DMS53 treated with DMSO at 0.1 percent for 48 hours (cell line): ENCODE measurements around the gene IRS1.

Experiments
- DNase-seq: peaks from one replicate; lab custom pipeline; 2025; ENCODE audit not compliant: unreplicated experiment; lab: John Stamatoyannopoulos, UW

Gene IRS1

DNA sequence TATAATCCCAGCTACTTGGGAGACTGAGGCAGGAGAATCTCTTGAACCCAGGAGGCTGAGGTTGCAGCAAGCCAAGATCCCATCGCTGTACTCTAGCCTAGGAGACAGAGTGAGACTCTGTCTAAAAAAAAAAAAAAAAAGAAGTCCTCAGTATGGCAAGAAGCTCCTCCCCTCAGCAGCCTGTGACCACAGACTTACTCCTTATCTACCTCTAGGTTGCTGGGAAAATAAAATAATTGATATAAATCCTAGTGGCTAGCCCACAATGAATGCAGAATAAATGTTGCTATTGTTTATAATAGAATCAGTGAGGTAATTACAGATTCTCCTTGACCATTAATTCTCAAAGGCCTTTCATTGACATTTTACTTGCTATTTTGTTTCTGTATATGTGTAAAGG, 70.6 kb downstream of the IRS1 start:
- DNase-seq: no peak

DNA sequence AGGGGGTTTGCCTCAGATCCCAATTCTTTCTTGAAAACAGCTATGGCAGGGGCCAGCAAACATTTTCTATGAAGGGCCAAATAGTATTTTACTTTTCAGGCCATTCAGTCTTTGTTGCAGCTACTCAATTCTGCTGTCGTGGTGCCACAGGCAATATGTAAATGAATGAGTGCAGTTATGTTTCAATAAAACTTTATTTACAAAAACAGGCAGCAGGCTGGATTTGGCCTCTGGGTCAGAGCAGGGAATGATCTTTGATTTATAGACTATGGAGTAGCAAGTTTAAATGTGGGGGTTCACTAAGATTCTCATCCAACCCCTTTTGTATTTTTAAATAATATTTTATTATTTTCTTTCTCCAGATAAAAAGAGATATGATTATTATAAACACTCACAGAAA, 72.4 kb downstream of the IRS1 start:
- no peak for DNase-seq

DNA sequence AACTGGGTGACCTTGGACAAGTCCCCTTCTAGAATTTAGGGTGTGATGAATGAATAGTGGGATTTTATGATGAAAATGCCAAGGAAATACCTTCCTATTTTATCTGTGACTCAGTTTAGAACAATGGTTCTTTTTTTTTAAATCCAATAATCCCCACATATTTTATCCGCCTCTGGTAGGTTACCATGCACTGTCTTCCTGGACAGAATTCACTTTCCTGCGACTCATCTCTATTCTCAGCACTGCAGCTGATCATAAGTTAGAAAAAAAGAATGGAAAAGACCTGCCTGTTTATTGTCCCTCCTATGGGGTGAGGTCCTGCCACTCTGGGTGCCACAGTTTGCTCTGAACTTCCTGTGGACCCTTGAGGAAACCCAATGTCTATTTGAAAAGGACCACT, 73.1 kb downstream of the IRS1 start:
- no peak for DNase-seq

DNA sequence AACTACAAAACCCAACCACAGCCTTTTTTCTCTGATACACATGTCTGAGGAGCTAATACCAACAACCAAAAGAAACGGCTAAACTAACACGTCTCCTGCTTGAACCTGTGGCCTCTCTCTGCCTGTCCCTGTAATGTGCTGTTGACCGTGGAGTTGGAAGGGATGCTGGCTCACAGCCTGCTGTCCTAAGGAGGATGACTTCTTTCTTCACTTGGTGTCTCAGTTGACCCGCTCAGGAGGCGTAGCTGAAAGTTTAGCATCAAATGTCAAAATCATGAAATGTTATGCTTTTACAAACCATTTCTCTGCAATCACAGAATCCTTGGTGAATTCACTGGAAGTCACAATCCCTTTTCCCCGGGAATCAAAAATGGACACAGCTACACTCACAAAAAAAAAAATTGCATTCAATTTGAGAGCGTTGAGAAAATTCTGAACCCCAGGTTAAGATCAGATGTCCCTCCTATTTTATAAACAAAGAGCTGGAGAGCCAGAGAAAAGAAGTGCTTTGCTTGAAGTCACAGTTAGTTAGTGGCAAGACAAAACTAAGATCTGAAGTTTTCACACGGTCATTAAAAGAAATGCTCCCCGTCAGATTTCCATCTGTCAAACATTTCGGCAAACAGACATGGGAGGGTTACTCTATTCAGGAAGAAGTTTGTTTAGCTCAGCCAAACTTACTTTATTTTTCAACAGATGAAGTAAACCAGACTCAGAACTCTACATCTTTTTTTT, 74.3 kb downstream of the IRS1 start:
- DNase-seq: no peak

DNA sequence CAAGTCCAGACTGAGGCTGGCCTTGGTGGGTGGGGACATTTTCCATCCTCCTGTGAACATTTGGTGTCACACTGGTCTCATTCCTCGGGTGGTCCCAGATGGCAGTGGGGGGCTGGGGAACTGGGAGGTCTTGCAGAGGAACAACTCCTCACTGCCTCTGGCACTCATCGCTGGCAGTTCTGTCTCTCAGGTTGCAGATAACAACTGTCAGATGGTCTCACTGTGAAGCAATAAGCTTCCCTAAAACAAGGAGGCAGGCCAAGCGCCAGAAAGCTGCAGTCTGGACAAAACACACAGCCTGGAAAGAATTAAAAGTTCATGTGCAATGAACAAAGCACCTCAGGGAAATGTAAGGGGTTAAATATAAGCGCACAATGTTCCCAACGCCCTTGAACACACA, 78.1 kb downstream of the IRS1 start:
- DNase-seq: no peak

DNA sequence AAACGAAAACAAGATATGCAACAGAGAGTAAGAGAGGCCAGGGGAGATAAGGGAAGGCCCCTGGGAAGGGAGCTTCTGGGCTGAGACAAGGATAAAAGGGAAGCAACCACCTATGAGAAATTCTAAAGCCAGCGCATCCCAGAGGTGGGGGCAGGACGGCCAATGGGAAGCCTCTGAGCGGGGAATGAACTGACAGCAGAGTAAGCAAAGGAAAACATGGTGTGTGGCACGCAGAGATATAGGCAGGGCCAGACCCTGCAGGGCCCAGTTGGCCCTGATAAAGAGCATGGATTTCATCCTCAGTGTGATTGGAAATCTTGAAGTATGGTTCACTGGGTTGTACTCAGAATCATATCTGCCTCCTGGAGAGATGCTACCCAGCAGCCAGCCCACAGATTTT, 78.7 kb downstream of the IRS1 start:
- no peak for DNase-seq

DNA sequence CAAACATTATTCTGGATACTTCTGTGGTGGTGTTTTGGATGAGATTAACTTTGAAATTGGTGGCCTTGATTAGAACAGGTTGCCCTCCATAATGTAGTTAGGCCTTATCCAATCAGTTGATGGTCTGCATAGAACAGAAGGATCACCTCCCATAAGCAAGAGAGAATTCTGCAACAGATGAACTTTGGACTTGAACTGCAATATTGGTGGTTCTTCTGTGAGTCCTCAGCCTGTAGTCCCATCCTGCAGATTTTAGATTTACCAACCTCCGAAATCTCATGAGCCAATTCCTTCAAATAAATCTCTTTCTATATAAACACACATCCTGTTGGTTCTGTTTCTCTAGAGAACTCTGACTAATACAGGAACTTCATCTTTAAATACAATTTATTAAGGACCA, 81.9 kb downstream of the IRS1 start:
- DNase-seq: no peak

DNA sequence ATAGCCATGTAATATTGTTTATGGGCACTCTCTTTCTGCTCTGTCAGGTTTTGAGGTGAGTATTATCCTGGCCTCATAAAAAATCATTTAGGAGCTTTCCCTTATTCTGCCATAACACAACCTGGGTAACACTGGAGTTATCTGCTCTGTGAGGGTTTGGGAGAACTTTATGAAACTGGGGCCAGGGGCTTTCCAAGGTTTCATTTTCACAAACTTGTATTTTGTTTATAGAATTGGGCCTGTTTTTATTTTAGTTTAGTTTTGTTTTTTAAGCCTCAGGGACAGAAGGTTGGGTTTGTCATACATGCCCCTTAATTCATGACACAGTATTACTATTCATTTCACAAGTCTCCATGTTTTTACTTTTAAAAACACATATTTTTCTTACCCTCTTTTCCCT, 83.5 kb downstream of the IRS1 start:
- DNase-seq: no peak

DNA sequence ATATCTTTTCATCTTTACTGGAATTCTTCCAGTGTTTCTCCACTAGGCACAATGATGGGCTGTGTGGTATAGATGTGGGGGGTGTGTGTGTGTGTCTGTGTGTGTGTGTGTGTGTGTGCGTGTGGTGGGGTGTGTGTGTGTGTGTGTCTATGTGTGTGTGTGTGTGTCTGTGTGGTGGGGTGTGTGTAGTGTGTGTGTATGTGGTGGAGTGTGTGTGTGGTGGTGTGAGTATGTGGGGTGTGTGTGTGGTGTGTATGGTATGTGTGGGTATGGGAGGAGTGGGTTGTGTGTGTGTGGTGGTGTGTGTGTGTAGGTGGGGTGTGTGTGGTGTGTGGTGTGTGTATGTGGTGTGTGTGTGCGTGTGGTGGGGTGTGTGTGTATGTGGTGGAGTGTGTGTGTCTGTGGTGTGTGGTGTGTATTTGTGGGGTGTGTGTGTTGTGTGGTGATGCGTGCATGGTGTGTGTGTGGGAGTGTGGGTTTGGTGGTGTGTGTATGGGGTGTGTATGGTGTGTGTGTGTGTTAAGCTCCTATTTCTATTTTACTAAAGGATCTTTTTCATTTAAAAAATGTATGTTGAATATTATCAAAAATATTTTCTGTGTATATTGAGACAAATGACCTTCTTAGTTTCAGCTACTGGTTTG, 84.2 kb downstream of the IRS1 start:
- no peak for DNase-seq

DNA sequence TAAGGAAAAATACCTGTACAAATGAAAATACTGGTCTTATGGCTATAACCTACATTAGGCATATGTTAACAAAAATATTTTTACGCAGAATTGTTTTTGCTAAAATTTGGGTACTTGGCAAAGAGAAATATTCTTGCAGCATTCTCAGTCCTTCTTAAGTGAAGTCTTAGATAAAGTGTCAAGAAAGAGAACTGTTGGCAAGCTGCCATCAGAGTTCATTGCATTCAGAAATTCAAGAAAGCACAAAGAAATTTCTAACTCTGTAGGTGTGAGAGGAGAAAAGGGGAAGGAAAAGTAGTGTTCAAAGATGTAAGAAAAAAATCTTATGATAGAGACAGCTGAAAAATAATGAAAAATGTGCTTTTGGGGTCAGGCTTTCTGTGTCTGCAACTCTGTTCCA, 86.7 kb downstream of the IRS1 start:
- no peak for DNase-seq

DNA sequence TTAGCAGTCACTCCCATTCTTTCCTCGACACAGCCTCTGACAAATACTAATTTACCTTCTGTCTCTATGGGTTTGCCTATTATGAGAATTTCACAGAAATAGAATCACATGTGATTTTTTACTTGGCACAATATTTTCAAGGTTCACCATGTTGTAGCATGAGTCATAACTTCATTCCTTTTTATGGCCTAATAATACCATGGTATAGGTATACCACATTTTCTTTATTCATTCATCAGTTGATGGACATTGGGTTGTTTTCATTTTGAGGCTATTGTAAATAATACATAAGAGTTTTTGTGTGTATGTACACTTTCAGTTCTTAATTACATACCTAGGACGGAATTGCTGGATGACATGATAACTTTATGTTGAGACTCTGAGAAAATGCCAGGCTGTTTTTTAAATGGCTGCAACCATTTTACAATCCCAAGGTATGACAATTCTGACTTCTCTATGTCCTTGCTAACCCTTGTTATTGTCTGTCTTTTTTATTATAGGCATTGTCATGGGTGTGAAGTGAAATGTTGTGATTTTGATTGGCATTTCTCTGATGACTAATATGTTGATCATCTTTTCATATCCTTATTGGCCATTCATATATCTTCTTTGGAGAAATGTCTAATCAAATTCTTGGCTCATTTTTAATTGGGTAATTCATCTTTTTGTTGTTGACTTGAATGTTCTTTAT, 87.9 kb downstream of the IRS1 start:
- no peak for DNase-seq

DNA sequence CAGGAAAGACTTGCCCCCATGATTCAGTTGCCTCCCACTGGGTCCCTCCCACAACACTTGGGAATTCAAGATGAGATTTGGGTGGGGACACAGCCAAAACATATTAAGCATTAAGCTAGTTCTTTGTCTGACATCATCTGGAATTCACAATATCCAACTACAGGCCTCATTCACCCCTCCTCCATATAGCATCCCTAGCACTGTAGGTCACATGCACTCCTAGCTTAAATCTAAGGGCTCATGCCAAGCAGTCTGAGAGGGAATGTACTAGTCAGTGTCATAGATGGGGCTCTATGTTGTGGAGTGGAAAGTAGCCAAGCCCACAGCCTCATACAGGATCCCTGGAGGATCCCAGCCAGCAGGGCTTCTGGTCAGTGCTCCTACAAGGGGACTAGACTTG, 92.1 kb downstream of the IRS1 start:
- DNase-seq: no peak

DNA sequence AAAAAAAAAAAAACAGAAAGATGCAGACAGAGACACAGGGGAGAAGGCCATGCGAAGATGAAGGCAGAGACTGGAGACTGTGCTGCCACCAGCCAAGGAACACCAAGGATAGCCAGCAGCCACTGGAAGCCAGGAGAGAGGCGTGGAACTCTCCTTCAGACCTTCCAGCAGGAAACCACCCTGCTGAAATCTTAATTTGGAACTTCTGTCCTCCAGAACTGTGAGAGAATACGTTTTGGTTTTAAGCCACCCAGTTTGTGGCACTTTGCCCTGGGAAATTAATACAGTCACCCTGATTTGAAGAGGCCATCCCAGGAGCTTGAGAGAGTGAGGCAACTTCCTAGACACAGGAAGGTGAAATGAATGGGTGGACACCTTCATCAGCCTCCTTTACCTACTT, 93.7 kb downstream of the IRS1 start:
- no peak for DNase-seq

DNA sequence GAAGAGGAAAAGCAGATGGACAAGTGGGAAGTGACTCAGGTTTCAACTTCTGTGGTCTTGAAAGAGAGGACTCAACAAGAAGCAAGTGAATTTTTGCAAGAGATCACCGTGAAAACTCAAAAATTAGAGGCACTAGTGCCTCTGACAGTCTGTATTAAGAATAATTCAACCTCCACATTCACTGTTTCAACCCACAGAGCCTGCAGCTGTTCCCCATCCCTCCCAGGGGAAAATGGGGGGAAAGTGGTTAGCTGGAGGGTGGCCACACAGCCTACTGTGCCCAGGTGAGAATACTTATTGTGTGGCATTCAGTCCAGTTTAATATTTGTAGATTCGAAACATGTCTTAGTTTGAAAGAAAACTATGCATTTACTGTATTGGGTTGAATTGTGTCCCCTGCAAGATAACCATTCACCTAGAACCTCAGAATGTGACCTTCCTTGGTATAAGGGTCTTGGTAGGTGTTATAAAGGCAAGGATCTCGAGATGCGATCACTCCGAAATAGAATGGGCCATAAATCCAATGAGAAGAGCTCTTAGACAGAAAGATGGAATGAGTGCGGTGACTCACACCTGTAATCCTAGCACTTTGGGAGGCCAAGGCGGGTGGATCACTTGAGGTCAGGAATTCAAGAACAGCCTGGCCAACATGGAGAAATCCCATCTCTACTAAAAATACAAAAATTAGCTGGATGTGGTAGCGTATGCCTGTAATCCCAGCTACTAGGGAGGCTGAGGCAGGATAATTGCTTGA, 94.3 kb downstream of the IRS1 start:
- DNase-seq: no peak

DNA sequence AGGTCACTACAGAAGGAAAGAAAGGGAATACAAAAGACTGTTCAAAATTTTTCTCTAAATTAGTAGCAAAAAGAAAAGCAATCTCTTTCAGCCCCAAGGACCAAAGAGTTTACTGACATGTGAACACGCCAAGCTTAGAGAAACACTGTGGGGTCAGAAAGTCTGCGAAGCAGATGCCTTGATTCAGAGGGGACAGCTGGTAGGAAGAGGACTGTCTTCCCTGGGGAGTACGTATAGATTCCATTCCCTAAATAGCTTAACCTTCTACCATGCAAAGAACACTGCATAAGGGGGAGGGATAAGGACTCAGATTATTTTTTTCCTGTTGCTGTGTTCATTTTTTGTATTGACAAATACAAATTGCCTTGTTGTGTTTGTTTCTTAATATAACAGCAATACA, 96.1 kb downstream of the IRS1 start:
- DNase-seq: no peak

DNA sequence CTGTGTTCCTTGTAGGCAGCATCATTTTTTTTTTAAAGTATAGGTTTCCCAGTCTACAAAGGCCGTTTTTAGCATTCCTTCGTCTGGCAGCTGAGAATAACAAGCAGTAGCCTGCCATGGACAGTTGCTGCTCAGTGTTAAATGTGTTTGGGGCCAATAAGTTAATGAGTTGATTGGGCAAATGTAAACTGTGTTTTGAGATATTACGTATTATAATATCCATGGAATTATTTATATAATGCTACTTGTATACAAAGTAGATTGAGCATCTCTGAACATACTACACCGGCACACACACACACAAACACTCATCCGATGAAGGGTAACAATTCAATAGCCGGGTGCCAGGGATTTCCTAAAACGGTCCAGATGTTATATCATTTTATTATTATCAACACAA, 97.2 kb downstream of the IRS1 start:
- no peak for DNase-seq

DNA sequence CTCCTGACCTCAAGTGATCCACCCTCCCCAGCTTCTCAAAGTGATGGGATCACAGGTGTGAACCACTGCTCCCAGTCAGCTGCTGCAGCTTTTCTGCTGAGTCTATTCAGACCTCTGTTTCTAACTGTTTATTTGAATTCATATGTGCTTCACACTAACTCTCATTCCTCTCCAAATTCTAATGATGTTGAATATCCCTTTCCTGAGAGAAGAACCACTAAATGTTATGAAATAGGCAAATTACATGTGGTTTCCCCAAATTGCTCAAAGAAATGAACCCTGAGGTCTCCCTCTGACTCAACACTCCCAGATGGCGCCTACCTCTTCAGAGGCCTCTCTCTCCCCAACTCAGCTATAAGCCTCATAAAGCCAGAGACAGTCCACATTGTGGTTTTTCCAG, 98.6 kb downstream of the IRS1 start:
- no peak for DNase-seq

DNA sequence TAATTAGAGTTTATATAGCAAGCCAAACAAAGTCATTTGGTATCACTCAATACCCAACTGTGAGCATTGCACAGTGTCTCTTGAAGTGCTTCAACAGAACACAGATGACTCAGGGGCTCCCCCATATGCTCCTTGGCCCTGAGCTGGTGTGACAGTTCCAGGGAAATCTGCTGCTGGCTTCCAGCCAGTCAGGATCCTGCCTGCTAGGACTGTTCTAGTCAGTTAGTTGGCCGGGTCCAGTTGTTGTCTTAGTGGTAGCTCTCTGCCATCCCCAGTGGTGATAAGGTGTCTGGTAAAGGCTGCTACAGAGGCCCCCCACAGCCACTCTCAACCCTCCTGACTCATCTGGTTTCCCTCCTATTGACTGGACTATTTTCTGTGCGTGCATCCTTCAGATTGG, 100.3 kb downstream of the IRS1 start:
- no peak for DNase-seq

DNA sequence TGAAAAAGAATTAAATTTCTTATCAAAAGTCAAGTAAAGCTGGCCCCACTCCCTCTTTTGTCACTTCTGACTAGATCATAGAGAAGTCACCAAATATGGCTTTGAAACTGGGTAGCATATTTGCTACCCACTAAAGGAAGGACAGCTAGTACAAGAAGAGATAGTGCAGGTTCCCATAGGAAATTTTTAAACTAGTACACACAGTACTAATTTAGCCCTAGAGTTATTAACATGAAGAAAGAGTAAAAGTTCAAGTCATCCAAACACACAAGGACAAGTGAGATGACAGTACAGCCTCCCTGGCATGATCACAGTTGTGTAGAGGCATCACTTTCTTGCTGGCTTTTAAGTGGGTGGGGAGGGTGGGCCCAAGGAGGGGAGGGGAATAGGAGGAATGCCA, 100.9 kb downstream of the IRS1 start:
- DNase-seq: no peak

DNA sequence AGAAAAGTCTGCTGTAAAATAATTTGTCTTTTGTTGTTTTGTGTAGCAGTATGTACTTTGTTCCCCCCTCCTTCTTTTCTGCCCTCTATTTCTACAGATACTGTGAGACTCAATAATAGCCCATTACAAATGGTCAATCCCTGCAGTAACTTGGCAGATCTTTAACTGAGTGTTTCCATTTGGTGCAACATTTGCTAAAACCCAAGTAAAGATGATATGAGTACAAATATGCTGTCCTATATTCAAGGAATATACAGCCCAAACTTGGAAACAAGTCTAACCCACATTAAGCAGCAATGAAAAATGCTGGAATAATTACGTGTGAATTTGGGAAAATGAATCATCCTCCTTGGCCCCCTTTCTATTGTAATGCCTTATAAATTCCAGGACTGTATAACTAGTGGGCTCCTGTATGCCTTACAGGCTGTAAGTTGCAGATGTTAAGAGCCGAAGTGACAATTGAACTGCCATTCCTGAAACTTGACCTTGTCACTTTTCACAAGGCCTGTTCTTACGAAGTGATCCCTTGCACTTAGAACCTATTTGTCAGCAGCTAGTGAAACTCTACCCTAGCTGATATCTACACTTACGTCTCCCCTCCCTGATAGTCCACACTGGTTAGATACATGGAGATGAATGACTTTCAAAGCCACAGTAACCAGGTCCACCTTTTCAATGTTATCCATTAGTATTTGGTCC, 104.9 kb downstream of the IRS1 start:
- no peak for DNase-seq

DNA sequence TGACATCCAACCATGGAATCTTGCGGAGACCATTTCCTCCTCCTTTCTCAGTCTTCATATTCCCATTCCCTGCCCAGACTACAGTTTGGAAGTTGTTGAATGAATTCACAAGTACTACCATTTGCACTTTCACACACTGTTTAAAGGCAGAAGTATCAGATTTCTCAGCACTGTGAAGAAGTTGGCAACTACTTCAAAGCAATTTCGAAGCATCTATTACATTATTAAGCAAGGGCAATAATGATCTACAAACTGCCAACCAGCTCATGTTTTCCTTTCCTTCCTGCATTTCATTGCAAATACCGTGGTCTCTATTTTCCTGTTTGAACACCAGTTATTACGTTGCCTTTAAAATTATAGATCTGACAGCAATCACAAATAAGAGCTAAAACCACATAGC, 105.5 kb downstream of the IRS1 start:
- DNase-seq: no peak
